Fibroblast of peridontal ligament (primary cell): Measurements from ENCODE around the gene HIF1AN.
A peak's percentile ranks its signal among the peaks of the same experiment; 100 is the strongest.

Experiments used
- DNase-seq: peaks from one replicate; pipeline ENCODE4 v3.0.0-alpha.2; 2010; ENCODE audit errors: extremely low read depth

The HIF1AN gene

GRCh38 chr10:100535715-100536353 lies at the start of gene HIF1AN:
TSS of gene HIF1AN (plus strand) at chr10:100535943. CDS start at chr10:100535959, 16 bp downstream.
- DNase-seq = peak; percentile 97

DNA sequence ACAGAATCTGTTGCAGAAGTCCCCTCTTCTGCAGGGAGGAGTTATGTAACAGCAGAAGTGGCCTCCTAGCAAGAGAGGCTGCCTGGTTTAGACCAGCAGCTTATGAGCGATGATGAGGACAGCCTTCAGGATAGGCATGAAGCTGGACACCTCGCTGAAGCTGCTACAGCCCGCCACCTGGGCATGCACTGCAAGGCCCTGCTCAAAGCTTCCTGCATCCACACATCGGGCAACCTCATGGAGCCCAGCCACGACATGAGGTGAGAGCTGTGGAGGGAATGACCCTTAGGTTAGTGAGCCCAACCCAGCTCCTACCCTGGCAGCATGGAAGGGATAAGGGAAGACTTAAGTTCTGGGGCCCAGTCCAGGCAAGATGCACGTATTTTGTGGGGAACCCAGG lies 48.2 kb upstream of the HIF1AN start:
- DNase-seq = no peak

- DNase-seq = no peak
Measured at GRCh38 chr10:100489396-100489795, 46.3 kb upstream of the HIF1AN start.

DNA sequence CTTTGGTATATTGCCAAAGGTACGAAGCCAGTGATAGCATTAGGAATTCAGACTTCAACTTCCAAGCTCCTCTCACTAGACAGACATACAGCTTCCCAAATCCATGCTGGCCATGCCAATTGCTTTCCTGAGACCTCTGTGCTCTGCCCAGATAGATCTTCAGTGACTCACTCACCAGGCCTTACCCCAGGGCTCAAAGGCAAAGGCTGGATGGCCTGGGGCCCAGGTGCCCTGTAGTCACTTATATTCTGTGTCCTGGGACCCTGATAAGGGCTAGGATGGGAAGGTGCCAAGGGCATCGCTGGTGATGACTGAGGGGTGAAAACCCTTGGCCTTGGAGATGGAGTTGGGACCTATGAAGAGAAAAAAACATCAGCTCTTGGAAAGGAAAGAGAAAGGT lies 45.2 kb upstream of the HIF1AN start:
- no peak for DNase-seq

DNA sequence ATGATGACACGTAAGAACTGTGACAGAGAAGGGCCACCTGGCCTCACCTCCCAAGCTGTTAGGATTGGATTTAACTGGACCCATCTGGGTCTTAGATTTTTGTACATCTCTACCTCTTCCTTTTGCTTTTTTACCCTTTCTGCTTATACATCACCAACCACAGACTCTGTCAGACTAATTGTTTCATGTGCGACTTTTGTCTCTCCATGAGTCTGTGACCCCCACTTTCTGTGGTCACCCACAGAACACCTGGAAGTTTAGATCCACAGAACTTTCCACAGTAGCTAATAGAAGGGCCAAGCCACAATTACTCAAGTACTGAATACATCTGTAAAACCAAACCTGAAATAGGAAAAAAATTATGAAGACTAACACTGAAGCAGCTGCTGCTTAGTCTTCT lies 39.2 kb upstream of the HIF1AN start:
- no peak for DNase-seq

- DNase-seq = no peak
Measured at GRCh38 chr10:100498059-100498458, 37.7 kb upstream of the HIF1AN start.

- DNase-seq = peak; percentile 49
Measured at GRCh38 chr10:100501423-100501822, 34.3 kb upstream of the HIF1AN start.

GRCh38 chr10:100502926-100503494 lies 32.7 kb upstream of the HIF1AN start:
- peak; percentile 52 for DNase-seq

DNA sequence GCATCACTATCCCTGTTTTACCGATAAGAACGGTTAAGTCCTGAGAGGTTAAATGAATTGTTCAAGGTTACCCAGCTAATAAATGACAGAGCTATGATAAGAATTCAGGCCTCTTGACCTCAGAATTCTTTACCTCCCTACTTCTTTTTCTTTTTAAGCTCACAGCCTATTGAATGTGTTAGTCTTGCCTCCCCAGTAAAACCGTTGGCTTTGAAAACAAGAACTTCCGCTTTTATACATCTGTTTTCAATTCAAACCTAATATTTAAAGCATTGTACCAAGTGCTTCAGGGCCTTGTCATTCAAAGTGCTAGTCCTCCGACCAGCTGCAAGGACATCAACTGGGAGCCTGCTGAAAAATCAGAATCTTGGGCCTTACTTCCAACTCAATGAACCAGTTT lies 31.6 kb upstream of the HIF1AN start:
- DNase-seq = peak; percentile 27

DNA sequence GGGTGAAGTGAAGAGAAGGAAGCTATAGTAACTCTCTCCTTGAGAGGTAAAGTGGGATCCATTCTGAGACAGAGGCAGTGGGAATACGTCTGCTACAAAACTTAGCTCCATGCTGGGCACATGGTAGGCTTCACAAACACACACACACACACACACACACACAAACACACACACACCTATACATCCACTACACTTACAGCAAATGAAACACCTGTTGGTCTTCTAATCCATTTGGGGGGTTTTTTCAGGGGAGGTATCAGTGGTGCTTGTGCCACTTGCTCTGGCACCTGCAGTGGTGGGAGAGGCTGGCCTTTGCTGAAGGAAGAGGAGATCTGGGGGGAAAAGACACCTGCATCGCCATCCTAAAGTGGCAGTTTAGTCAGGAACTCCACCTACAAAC lies 30.6 kb upstream of the HIF1AN start:
- no peak for DNase-seq

DNA sequence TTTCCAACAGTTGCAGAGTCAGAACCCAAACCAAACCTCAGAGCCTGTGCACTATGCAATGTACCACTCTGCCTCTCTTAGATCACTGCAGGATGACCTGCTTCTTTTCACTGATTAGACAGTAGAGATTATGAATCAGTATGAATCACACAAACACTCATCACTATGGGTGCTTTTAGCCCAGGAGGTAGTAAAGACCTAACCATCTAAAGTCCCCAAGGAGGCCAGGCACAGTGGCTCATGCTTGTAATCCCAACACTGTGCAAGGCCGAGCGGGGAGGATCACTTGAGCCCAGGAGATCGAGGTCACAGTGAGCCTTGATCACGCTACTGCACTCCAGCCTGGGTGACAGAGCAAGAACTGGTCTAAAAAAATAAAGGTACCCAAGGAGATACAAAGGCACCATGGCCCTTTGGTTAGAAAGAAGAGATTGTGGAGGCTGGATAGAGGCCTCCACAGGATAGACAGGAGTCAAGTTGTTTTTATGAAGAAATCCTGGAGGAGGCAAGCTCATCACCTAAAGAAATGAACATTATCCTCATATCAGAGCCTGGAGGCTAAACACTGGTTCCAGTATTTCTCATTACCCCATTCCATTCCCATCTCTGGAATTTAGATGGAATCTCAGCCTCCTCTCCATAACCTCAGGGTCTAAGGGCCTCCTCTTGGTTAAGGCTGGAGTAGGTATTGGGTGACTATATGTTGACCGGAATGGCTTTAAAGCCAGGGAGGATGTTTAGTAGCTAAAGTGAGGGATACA lies 29.0 kb upstream of the HIF1AN start:
- peak; percentile 50 for DNase-seq

- DNase-seq = no peak
Measured at GRCh38 chr10:100507357-100507732, 28.4 kb upstream of the HIF1AN start.

GRCh38 chr10:100508266-100508665 lies 27.5 kb upstream of the HIF1AN start:
- DNase-seq = no peak

DNA sequence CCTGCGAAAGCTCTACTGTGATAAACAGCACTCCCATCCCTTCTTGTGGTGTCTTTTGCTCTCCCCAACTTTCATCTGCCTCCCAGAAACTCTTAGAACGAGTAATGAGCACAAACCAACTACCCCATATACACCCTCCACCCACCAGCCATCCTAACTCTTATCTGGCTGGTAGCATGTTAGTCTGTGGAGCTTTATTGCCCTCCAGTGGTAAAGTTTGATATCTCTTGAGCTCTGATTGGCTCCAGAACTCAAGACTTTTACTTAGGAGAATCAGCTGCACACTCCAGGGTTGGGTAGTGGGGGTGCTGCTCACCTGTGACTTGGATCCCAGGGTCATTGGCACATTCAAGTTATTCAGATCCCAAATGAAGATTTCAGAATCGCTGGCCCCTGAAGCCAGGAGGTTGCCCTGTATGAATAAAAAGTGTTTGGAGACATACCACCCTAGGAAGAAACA lies 27.0 kb upstream of the HIF1AN start:
- peak; percentile 76 for DNase-seq

DNA sequence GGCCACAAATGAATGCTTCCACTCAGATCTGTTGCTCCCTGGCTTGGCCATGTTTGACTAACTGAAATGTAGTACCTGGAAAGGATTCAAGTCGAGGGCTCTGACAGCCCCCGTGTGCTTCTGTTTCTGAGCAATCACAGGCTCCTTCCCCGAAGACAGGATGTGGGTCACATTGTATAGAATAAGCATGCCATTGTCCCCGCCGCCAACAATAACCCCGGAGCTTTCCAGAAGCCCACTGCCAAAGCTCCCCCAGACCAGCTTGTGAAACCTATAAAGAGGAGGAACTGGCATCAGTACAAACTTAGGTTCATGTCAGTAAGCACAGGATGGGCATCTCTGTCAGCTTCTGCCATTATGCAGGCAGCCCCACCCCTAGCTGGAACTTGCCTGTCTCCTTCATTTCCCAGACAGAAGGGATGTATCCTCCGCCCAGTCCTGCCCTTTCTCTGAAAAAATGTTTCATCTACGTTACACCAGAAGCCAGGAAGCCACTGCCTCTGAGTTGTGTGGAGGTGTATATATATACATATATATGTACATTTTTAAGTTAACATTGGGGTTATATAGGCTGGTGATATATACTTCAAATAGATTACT lies 26.4 kb upstream of the HIF1AN start:
- DNase-seq = no peak

GRCh38 chr10:100510533-100511308 lies 25.0 kb upstream of the HIF1AN start:
- DNase-seq = no peak

DNA sequence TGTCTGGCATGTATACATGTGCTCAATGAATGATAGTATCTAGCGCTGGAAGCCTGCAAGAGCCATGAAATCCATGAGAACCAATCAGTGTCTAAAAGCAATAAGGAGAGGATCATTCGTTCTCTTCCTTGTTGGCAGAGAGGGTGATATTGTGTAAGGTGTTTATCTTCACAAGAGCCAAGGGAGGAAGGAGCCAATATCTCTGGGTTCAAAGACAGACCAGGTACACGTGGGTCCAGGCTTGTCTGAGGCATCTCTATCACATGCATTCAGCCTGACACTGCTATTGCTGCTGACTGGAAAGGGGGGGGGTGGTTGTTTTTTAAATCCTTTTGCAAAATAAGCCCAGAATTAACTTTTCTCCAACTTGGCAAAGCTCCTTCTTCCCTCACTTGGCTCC lies 20.1 kb upstream of the HIF1AN start:
- no peak for DNase-seq

DNA sequence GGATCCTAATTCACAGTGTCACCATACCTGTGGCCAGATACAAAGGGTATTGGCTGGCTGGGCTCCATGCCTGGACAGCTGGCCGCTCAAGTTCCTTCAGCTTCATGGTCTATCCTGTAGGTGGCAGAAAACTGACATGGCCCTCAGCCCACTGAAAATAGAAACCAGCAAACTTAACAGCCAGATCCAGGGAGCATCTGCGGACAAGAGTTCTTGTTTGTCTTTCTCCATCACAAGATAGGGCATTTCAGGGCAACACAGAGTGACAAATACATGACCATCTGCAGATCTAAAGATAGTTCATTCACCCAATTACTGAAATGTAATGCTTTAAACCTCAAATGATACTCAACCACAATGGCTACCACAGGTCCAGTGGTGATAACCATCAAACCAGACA lies 18.9 kb upstream of the HIF1AN start:
- no peak for DNase-seq

DNA sequence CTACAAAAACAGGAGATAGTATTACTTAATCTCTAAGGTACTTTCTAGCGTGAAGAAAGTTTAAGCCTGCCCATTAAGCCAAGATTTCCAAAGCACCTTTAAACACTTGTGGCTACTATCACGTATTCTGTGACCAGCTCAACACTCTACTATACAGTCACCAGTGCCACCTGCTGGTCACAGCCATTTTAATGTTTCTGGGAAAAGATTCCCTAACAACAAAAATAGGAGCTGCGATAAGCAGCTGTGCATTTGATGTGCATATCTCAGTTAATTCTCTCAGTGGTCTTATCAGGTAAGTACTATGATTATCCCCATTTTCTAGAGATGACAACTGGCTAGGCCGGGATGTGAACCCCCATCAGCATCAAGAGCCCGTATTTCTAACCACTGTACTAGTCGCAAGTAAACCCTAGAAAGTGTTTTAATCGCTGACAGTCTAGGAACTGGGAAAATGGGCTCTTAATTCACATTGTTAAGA lies 16.9 kb upstream of the HIF1AN start:
- peak; percentile 74 for DNase-seq

GRCh38 chr10:100519311-100520051 lies 16.3 kb upstream of the HIF1AN start, which contains the start of gene SEC31B:
TSS of gene SEC31B (minus strand) at chr10:100519861. CDS start at chr10:100516952, 2,909 bp downstream.
- no peak for DNase-seq

DNA sequence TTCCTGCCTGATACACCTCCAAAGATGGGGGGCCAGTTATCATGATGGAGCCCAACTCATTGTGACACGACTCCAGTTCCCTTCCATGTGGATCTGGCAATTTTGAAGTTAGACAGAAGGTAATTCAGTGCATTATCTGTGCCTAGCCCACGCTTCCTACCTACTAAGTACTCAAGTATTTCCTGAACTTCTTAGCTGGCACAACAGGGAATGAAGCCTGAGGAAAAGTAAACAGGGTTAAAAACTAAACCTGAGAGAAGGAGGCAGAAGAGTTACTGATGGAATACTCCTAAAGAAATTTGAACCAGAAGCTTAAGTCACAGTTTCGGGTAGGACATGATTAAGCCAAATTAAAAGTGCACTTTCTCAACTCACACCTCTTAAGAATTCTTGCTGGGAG lies 14.9 kb upstream of the HIF1AN start:
- DNase-seq = no peak
